ENCODE data around the gene PPP1R7.

GRCh38 chr2:241214209-241214608 lies 63.9 kb downstream of the PPP1R7 start:
- TF ChIP-seq E2F6 (IDR thresholded peaks at IDR 0.05; ENCODE audit: borderline replicate concordance in 1 of 2, extremely low read depth in 1 of 2, insufficient read depth in 1 of 2, insufficient read length in 1 of 2, low read depth in 1 of 2, low read length in 1 of 2, poor library complexity in 1 of 2, severe bottlenecking in 1 of 2) (peak in 1 of 2 experiments; percentile 58), NCOA1 (IDR thresholded peaks at IDR 0.05; ENCODE audit: low read depth) (no peak), ZNF280B (CRISPR knock-in tag; IDR thresholded peaks at IDR 0.05) (no peak), ZNF134 (CRISPR knock-in tag; conservative IDR thresholded peaks at IDR 0.05) (no peak), ZFX (CRISPR knock-in tag; IDR thresholded peaks at IDR 0.05) (no peak), CTCF (IDR thresholded peaks at IDR 0.05 in 2 of 3, conservative IDR thresholded peaks at IDR 0.05 in 1 of 3; ENCODE audit: insufficient read depth in 2 of 3, low read depth in 1 of 3, low read length in 3 of 3) (no peak), NCOA4 (IDR thresholded peaks at IDR 0.05; ENCODE audit: partially characterized antibody) (no peak), THRA (IDR thresholded peaks at IDR 0.05) (no peak), PRPF4 (IDR thresholded peaks at IDR 0.05; ENCODE audit: insufficient read depth, low read depth, low read length, poor library complexity, severe bottlenecking) (no peak), NFRKB (IDR thresholded peaks at IDR 0.05; ENCODE audit: low read depth) (no peak)

All from K562 (cell line).